Endothelial cell (in vitro differentiated cells): ENCODE measurements around the gene PES1. TPM values are rescaled to one million over a fixed set of nuclear protein-coding genes. Genes with fewer than 3 reads are reported as not detected.
"Not testable (repeated sequence)": the region's sequence is repeated elsewhere in the genome, so short reads cannot be mapped to it uniquely, and the experiment has no call there.

Source experiments
- DNase-seq: peaks from one replicate; pipeline ENCODE4 v3.0.0; 2021; ENCODE audit warnings: low spot score
- H3K27ac Mint-ChIP-seq: one replicate; pipeline ENCODE4 v1.8.0; 2021; ENCODE audit warnings: mixed read lengths, inconsistent platforms; ENCODE audit not compliant: unreplicated experiment
- H3K27me3 Mint-ChIP-seq: one replicate; pipeline ENCODE4 v1.8.0; 2021; ENCODE audit warnings: mild to moderate bottlenecking, moderate library complexity, mixed read lengths, inconsistent platforms; ENCODE audit not compliant: unreplicated experiment
- H3K36me3 Mint-ChIP-seq: one replicate; pipeline ENCODE4 v1.8.0; 2021; ENCODE audit warnings: mild to moderate bottlenecking, low read depth, mixed read lengths, inconsistent platforms; ENCODE audit not compliant: unreplicated experiment
- H3K4me1 Mint-ChIP-seq: one replicate; pipeline ENCODE4 v1.8.0; 2021; ENCODE audit warnings: mild to moderate bottlenecking, mixed read lengths, inconsistent platforms; ENCODE audit not compliant: unreplicated experiment
- H3K4me3 Mint-ChIP-seq: one replicate; pipeline ENCODE4 v1.8.0; 2021; ENCODE audit warnings: mild to moderate bottlenecking, mixed read lengths, inconsistent platforms; ENCODE audit not compliant: unreplicated experiment
- H3K9me3 Mint-ChIP-seq: one replicate; pipeline ENCODE4 v1.8.0; 2021; ENCODE audit warnings: mixed read lengths, inconsistent platforms; ENCODE audit not compliant: unreplicated experiment
- total RNA-seq: library from RNA; stranded (reverse); fragmentation: NEBNext Ultra II Directional; extraction: Animal tissue kit (Norgen Biotek cat#: 25700); gene quantifications from one replicate; pipeline ENCODE4 v1.2.1, GENCODE V29; 2021; ENCODE audit not compliant: unreplicated experiment
- TF ChIP-seq, protein P1 (sequence below): fragments of 200-600 bp; sonication (generic); IDR thresholded peaks from one replicate; pipeline ENCODE4 v1.5.0; 2021; ENCODE audit warnings: antibody characterized with exemption; ENCODE audit not compliant: unreplicated experiment

Gene PES1
- total RNA-seq, 1 donor from 2014 or later = 84.0 TPM

DNA sequence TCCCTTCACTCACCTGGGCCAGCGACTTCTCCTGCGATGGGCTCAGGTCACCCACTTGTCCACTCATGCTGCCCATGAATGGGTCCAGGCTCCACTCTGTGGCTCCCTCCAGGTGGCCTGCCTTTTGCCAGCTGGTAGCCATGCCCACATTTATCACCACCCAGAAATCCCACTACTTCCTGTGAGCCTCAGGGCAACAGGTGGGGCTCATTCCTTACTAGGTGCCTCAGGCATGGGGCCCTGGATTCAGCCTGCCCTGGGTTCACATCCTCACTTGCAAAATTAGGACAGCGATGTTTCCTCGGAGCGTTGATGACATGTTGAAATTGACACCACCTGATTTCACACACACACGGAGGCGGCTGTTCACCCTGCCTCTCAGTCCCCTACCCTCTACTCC is 45.1 kb downstream of the PES1 start, which contains the start of gene SEC14L6:
Gene SEC14L6 (minus strand): TSS at position 126 of the 400 bp plus-strand sequence. CDS start 59 bp downstream, at position 67.
- no peaks in the 10 kb centered on the region for H3K36me3 Mint-ChIP-seq
- TF ChIP-seq, protein P1, sequence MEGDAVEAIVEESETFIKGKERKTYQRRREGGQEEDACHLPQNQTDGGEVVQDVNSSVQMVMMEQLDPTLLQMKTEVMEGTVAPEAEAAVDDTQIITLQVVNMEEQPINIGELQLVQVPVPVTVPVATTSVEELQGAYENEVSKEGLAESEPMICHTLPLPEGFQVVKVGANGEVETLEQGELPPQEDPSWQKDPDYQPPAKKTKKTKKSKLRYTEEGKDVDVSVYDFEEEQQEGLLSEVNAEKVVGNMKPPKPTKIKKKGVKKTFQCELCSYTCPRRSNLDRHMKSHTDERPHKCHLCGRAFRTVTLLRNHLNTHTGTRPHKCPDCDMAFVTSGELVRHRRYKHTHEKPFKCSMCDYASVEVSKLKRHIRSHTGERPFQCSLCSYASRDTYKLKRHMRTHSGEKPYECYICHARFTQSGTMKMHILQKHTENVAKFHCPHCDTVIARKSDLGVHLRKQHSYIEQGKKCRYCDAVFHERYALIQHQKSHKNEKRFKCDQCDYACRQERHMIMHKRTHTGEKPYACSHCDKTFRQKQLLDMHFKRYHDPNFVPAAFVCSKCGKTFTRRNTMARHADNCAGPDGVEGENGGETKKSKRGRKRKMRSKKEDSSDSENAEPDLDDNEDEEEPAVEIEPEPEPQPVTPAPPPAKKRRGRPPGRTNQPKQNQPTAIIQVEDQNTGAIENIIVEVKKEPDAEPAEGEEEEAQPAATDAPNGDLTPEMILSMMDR = no peak
- peaks cover 27% of the 10 kb centered on the region for H3K4me1 Mint-ChIP-seq
- peaks cover 18% of the 10 kb centered on the region for H3K27me3 Mint-ChIP-seq
- H3K4me3 Mint-ChIP-seq = no peak within 1 kb of the TSS
- H3K27ac Mint-ChIP-seq = no peak within 1 kb of the TSS
- no peak for DNase-seq
- no peaks in the 10 kb centered on the region for H3K9me3 Mint-ChIP-seq

DNA sequence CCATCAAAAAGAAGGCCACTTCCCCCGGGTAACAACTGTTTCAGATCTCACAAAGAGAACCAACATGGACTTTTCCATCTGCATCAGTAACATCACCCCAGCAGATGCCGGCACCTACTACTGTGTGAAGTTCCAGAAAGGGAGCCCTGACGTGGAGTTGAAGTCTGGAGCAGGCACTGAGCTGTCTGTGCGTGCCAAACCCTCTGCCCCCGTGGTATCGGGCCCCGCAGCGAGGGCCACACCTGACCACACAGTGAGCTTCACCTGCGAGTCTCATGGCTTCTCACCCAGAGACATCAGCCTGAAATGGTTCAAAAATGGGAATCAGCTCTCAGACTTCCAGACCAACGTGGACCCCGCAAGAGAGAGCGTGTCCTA is 48.9 kb downstream of the PES1 start:
- DNase-seq = no peak
- H3K27me3 Mint-ChIP-seq = peaks cover 13% of the 10 kb centered on the region
- H3K4me1 Mint-ChIP-seq = peaks cover 8% of the 10 kb centered on the region
- no peak overlapping the region for H3K27ac Mint-ChIP-seq
- no peaks in the 10 kb centered on the region for H3K9me3 Mint-ChIP-seq
- H3K4me3 Mint-ChIP-seq = peak overlapping the region; percentile 86
- H3K36me3 Mint-ChIP-seq = no peaks in the 10 kb centered on the region
- TF ChIP-seq, protein P1 = no peak

DNA sequence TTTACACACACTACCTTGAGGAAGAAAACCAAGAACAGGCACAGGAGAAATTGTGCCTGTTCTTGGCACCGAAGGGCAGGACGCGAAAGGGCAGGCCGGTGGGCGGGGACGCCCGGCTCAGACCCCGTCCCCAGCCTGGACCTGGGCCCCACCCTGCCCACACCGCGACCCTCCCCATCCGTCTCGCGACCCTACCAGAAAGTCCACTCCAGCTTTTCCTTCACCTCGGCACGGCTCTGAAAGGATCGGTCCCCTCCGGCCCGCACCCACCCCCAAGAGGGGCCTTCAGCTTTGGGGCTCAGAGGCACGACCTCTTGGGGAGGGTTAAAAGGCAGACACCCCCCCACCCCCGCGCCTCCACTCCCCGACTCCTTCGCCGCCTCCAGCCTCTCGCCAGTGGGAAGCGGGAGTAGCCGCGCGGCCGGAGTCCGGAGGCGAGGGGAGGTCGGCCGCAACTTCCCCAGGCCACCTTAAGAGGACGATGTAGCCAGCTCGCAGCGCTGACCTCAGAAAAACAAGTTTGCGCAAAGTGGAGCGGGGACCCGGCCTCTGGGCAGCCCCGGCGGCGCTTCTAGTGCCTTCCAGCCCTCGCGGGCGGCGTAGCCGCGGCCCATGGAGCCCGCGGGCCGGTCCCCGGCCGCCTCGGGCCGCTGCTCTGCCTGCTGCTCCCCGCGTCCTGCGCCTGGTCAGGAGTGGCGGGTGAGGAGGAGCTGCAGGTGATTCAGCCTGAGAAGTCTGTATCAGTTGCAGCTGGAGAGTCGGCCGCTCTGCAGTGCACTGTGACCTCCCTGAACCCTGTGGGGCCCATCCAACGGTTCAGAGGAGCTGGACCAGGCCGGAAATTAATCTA is 49.5 kb downstream of the PES1 start:
- Mint-ChIP-seq H3K4me3 (peak overlapping the region; percentile 86), H3K4me1 (peaks cover 5% of the 10 kb centered on the region), H3K27me3 (peaks cover 13% of the 10 kb centered on the region), H3K36me3 (no peaks in the 10 kb centered on the region), H3K9me3 (no peaks in the 10 kb centered on the region), H3K27ac (no peak overlapping the region)
- TF ChIP-seq, protein P1 = no peak
- DNase-seq = peak; percentile 40

DNA sequence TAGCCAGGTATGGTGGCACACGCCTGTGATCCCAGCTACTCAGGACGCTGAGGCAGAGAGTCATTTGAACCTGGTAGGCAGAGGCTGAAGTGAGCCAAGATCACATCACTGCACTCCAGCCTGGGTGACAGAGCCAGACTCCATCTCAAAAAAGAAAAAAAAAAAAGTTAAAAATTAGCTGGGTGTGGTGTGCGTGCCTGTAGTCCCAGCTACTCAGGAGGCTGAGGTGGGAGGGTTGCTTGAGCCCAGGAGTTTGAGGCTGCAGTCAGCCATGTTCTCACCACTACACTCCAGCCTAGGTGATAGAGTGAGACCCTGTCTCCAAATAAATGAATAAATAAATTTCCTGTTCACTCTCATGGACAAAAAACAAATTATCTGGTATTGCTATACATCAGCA is 50.2 kb downstream of the PES1 start:
- not testable (repeated sequence) for DNase-seq, H3K9me3 Mint-ChIP-seq, H3K27me3 Mint-ChIP-seq, H3K36me3 Mint-ChIP-seq, H3K4me1 Mint-ChIP-seq, H3K27ac Mint-ChIP-seq
- H3K4me3 Mint-ChIP-seq = peak overlapping the region; percentile 79

DNA sequence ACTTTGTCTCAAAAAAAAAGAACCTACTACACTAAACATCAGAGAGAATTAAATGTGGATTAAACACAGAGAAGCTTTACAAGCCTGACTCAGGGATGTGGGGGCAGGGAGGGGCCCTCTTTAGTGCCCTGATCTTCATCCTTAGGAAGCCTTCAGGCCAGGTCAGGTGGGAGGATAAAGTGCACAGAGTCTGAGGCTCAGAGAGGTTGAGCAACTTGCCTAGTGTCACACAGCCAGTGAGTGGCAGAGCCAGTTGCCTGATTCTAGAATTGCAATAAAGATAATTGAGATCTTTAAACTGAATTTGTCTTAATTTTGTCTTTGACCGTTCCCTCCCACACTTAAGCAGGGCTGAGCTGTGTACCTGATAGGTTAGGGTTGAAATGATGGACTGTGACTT is 52.3 kb downstream of the PES1 start:
- TF ChIP-seq, protein P1 = no peak

More for the DNA sequence above, 52.3 kb downstream of the PES1 start:
- no peak for DNase-seq
- no peaks in the 10 kb centered on the region for H3K36me3 Mint-ChIP-seq
- H3K27ac Mint-ChIP-seq = no peak overlapping the region
- H3K4me3 Mint-ChIP-seq = no peak overlapping the region
- H3K9me3 Mint-ChIP-seq = no peaks in the 10 kb centered on the region
- peaks cover 8% of the 10 kb centered on the region for H3K27me3 Mint-ChIP-seq
- H3K4me1 Mint-ChIP-seq = peaks cover 3% of the 10 kb centered on the region
